AG04450 (cell line): Measurements from ENCODE around the gene SDHC. TPM values are rescaled to one million over a fixed set of nuclear protein-coding genes. Genes with fewer than 3 reads are reported as not detected.

Experiments used
- CTCF ChIA-PET: fragments of 300-600, 350-600 bp; formaldehyde crosslinking; extraction: SDS; loops from one replicate; lab custom pipeline; 2022; ENCODE audit warnings: antibody characterized with exemption, inconsistent platforms; lab: Charles Lee
- POLR2A ChIA-PET: fragments of 350-600 bp; formaldehyde crosslinking; extraction: SDS; loops from one replicate; lab custom pipeline; 2021; ENCODE audit warnings: antibody characterized with exemption, inconsistent platforms; lab: Yijun Ruan, JAX
- DNase-seq: peaks from one replicate; pipeline ENCODE4 v3.0.0-alpha.2; 2011; ENCODE audit warnings: low read depth, low spot score
- H3K27ac ChIP-seq: one replicate; pipeline ENCODE4 v1.5.1; 2012; ENCODE audit warnings: low read depth, low read length, control low read depth
- H3K27me3 ChIP-seq: one replicate; pipeline ENCODE4 v1.6.0; 2012; ENCODE audit warnings: low read length; ENCODE audit not compliant: control insufficient read depth, insufficient read depth
- H3K4me3 ChIP-seq: 2 replicates; pipeline ENCODE4 v1.5.1; 2011; ENCODE audit warnings: mild to moderate bottlenecking, low read depth, low read length, control low read depth
- H3K9me3 ChIP-seq: 2 replicates; pipeline ENCODE4 v1.5.1; 2012; ENCODE audit warnings: low read length; ENCODE audit not compliant: control insufficient read depth, insufficient read depth
- CTCF ChIP-seq: IDR thresholded peaks from 2 replicates; pipeline ENCODE4 v1.5.1; 2011; ENCODE audit warnings: low read depth, low read length, control low read depth, inconsistent platforms
- polyA plus RNA-seq: library from polyadenylated mRNA; depleted of rRNA; stranded (reverse); fragments of >200 nt; gene quantifications from 2 replicates; pipeline ENCODE4 v1.2.3, GENCODE V29; 2011

Gene SDHC
- polyA plus RNA-seq, 1 experiment, result 311 TPM

DNA sequence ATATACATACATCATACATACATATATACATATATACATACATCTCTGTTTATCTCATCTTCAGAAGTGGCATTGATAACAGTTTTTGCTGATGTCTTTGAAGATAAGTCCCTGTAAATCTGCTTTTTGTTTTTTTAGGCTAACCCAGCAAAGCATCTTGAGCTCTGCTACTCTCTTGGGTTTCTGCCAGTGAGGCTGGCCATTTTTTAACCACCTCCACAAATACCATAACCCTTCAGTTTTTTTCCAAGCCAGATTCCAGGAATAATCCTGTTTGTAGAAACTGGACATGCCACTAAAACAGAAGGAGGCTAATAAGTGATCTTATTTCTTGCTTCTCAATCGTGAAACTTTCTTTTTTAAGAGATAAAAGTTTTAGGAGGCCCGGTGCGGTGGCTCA, 21.6 kb downstream of the SDHC start:
- DNase-seq, result peak; percentile 16
- Histone ChIP-seq H3K27ac (no peak overlapping the region), H3K9me3 (no peaks in the 10 kb centered on the region), H3K4me3 (no peak overlapping the region), H3K27me3 (no peaks in the 10 kb centered on the region)
- no peak for TF ChIP-seq CTCF
- CTCF ChIA-PET, result interaction anchor here (0.6 kb wide), 2 partner anchors 29 to 110 kb away, joined by 6 to 8 read pairs; no protein-coding TSS in a partner anchor
- POLR2A ChIA-PET, result no interaction called here

DNA sequence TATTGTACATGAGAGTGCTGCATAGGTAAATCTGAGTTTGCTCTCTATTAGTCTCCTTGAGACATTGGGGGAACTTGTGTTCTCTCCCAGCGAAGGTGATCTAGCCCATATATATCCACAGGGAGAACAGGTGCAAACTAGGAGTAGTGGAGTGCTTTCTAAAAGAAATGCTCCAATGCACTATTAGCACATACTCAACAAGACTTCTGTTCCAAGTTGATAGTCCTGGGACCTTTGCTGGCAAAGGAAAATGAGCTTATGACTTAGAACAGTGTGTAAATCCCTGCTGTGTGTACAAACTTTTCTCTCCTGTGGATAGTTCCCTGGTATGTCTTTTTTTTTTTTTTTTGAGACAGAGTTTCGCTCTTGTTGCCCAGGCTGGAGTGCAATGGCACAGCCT, 28.0 kb downstream of the SDHC start:
- Histone ChIP-seq H3K27me3 (no peaks in the 10 kb centered on the region), H3K27ac (no peak overlapping the region), H3K4me3 (no peak overlapping the region), H3K9me3 (no peaks in the 10 kb centered on the region)
- TF ChIP-seq CTCF, result no peak
- DNase-seq, result no peak
- POLR2A ChIA-PET, result no interaction called here
- CTCF ChIA-PET, result interaction anchor here (0.7 to 2.3 kb wide), 2 partner anchors 9 to 40 kb away, joined by 3 to 11 read pairs; no protein-coding TSS in a partner anchor

DNA sequence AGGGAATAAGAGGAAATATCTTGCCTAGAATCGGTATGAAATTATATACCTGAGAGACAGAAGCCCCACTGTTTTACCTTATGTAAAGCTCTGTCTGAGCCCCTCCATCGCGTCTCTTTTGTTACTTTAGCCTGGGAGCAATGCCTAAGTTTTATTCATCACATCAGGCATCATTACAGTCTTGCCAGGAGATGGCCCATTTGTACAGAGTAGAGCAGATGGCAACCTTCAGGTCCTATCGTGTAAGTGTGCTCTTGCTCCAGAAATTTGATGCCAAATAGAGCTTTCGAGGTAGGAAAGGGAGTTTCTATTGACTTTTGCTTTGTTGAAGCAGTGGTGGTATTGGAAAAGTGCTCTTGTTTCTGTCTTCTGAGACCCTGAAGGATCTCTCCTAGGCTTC, 28.6 kb downstream of the SDHC start:
- no peak for TF ChIP-seq CTCF
- CTCF ChIA-PET, result interaction anchor here (2.3 kb wide), 1 partner anchor 39 kb away, joined by 11 read pairs; no protein-coding TSS in a partner anchor
- no peak overlapping the region for H3K4me3 ChIP-seq

DNA sequence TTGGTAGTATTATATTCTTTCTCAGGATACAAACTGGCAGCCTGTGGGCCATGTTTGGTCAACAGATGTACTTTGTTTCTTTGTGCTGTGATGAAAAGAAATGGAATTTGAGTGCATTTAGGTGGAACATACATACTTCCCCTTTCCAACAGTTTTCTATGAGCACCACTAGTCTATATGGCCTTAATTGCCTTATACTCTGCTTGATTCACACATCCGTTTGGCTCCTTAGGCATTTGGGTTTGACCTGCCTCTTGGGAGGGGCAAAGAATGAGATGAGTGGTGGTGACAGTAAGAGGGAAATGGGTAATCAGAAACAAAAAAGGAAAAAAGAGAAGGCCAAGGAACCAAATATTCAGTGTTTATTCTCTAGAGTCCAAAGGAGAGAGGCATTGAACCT, 36.5 kb downstream of the SDHC start:
- POLR2A ChIA-PET, result no interaction called here

More for the DNA sequence above, 28.6 kb downstream of the SDHC start:
- no peak overlapping the region for H3K27ac ChIP-seq
- POLR2A ChIA-PET, result no interaction called here
- H3K9me3 ChIP-seq, result no peaks in the 10 kb centered on the region
- DNase-seq, result no peak
- no peaks in the 10 kb centered on the region for H3K27me3 ChIP-seq

DNA sequence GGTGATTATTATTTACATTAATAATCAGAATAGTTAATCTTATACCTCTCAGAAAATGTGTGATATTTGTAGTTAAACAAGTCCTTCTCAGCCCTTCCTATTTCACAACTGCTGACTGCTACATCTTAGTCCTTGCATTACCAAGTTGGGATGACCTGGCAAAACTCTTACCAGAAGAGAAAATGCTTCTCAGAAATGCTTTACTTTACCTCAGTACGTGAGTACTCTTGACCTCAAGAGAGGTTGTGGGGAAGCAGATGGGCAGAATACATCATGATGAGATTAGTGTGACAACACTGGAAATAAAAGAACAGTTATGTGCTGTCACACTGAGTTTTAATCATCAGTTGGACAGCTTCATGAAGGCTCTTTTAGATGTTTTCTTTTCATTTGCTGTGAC, 37.3 kb downstream of the SDHC start:
- Histone ChIP-seq H3K4me3 (no peak overlapping the region), H3K9me3 (no peaks in the 10 kb centered on the region), H3K27ac (no peak overlapping the region), H3K27me3 (no peaks in the 10 kb centered on the region)
- POLR2A ChIA-PET, result no interaction called here
- CTCF ChIA-PET, result no interaction called here
- TF ChIP-seq CTCF, result no peak
- no peak for DNase-seq

More for the DNA sequence above, 36.5 kb downstream of the SDHC start:
- no peak overlapping the region for H3K27ac ChIP-seq
- no peaks in the 10 kb centered on the region for H3K9me3 ChIP-seq
- H3K27me3 ChIP-seq, result no peaks in the 10 kb centered on the region
- no peak for DNase-seq
- CTCF ChIA-PET, result interaction anchor here (0.9 kb wide), 1 partner anchor 31 kb away, joined by 3 read pairs; no protein-coding TSS in a partner anchor
- TF ChIP-seq CTCF, result no peak
- H3K4me3 ChIP-seq, result no peak overlapping the region
